GM12864 (cell line): ENCODE data around the gene KCNK16.

Source experiments
- DNase-seq: peaks from one replicate; pipeline ENCODE4 v3.0.0-alpha.2; 2011; ENCODE audit warnings: low read depth
- H3K4me3 ChIP-seq: 2 replicates; pipeline ENCODE4 v1.5.1; 2011; ENCODE audit warnings: mild to moderate bottlenecking, low read depth, low read length, control low read depth
- TF ChIP-seq, protein P1 (sequence below): IDR thresholded peaks from 2 replicates; pipeline ENCODE4 v1.5.1; 2011; ENCODE audit warnings: low read depth, mild to moderate bottlenecking, moderate library complexity, low read length, control low read depth, inconsistent platforms; ENCODE audit errors: missing control alignments

KCNK16 gene

GRCh38 chr6:39281312-39281980 is 41.1 kb downstream of the KCNK16 start:
- DNase-seq: no peak
- TF ChIP-seq, protein P1, sequence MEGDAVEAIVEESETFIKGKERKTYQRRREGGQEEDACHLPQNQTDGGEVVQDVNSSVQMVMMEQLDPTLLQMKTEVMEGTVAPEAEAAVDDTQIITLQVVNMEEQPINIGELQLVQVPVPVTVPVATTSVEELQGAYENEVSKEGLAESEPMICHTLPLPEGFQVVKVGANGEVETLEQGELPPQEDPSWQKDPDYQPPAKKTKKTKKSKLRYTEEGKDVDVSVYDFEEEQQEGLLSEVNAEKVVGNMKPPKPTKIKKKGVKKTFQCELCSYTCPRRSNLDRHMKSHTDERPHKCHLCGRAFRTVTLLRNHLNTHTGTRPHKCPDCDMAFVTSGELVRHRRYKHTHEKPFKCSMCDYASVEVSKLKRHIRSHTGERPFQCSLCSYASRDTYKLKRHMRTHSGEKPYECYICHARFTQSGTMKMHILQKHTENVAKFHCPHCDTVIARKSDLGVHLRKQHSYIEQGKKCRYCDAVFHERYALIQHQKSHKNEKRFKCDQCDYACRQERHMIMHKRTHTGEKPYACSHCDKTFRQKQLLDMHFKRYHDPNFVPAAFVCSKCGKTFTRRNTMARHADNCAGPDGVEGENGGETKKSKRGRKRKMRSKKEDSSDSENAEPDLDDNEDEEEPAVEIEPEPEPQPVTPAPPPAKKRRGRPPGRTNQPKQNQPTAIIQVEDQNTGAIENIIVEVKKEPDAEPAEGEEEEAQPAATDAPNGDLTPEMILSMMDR: no peak
- no peak overlapping the region for H3K4me3 ChIP-seq

DNA sequence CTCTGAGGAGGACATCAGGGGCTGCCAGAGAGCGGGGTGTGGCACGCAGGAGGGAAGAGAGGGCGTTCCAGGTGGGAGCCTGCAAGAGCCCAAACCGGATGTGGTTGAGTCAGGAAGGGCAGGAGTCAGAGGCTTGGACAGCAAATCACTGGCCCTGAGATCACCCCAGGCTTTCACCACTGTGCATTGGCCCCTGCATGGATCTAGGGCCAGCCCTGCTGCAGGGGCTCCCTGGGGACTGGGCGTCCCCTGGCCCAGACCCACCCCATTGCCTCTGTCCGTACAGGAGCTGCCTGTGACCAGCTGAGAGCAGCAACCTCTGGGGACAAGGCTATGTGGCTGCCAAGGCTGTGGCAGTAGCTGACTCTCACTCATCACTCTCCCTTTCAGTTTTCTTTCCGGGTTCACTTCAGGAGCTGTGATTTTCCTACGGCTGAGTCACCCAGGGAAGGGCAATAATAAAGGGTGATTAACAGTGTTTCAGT is 42.2 kb downstream of the KCNK16 start:
- no peak overlapping the region for H3K4me3 ChIP-seq
- TF ChIP-seq, protein P1: no peak
- no peak for DNase-seq

DNA sequence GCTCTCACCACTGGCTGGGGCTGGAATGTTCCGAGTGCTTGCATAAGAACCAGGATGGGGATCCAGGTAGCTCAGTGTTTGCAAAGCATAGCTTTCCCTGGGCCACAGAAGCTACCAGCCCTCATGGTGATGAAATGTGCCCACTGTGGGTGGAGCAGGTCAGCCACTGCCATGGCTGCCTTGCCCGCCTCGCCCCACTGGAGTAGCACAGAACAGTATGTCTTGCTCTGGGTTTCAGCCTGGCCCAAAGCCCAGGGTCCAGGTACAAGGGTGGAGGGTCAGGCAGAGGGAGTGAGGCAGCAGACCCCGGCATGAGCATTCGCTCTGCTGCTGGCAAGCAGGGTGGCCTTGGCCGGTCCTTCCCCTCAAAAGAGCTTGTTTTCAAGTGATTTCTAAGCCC is 43.0 kb downstream of the KCNK16 start:
- TF ChIP-seq, protein P1: no peak
- no peak for DNase-seq
- H3K4me3 ChIP-seq: no peak overlapping the region

DNA sequence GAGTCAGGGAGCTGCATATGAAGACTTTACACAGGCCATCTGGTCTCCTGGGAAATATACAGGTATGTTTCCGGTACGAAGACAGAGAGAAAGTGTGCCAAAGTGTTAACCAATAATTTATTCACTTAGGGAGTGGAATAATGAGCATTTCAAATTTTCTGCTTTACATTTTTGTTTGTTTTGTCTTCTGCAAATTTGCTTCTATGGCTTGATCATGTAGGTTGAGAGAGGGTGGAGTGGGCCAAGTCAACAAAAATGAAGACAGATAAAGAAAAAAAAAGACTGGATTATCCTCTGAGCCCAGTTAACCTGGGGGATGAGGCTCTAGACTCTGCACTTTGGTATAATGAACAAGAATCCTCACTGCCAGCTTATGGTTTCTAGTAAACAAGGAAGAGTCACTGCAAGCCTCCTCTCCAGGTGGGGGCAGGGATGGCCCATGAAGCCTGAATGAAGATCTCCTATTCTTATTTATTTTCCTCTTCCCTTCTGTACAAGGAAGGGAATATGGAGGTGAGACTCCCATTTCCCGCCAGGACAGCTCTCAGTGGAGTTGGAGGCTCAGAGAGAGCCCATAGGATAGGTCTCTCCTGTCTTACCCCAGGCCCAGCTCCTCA is 46.0 kb downstream of the KCNK16 start:
- TF ChIP-seq, protein P1: no peak
- DNase-seq: no peak

DNA sequence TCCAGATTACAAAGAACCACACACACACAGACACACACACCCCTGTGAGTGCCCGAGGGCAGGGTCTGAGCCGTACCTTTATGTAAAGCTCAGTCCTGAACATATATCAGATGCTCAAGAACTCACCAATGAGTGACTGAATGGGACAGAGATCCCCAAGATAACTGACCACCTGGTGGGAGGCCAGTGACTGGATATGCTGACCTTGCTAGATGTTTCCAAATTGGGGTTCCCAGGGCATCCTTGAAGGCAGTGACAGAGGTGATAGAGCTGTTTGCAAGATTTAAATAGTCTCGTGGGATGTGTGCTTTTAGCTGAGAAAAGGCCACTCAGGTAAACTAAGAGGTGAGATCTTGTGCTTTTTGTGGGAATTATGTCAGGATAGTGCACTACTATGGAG is 47.6 kb downstream of the KCNK16 start:
- TF ChIP-seq, protein P1: no peak
- H3K4me3 ChIP-seq: no peak overlapping the region
- no peak for DNase-seq

More for the DNA sequence above, 46.0 kb downstream of the KCNK16 start:
- no peak overlapping the region for H3K4me3 ChIP-seq

GRCh38 chr6:39274471-39274870 is 48.0 kb downstream of the KCNK16 start:
- TF ChIP-seq, protein P1: no peak
- DNase-seq: no peak
- H3K4me3 ChIP-seq: no peak overlapping the region
